ENCODE measurements around the gene PMS1.
"Not testable (repeated sequence)": the region's sequence is repeated elsewhere in the genome, so short reads cannot be mapped to it uniquely, and the experiment has no call there.

PMS1 gene

DNA sequence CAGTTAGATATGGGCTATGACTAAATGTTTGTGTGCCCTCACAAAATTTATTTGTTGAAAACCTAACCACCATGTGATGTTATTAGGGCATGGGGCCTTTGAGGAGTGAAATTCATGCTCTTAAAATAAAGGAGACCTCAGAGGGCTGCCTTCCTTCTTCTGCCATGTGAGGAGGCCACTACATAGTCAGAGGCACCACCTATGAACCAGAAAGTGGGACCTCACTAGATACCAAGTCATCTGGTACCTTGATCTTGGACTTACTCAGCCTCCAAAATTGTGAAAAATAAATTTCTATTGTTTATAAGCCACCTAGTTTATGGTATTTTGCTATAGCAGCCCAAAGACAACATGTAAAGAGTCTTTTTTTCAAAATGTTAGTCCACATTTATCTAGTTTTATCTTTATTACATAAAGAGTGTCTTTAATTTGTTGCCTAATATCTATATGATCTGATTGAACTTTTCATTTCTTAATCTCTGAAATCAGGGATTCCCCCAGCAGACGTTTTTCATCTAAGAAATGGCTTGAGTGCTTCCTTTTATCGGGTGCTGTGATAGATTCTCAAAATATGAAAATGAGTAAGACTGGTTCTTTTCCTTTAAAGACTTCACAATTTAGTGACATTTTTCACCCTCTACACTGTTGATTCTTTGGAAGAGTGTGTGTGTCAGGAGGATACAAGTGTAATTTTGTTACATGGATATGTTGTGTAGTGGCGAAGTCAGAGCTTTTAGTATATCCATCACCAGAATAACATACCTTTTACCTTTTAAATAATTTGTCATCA, 34.2 kb downstream of the PMS1 start:
- no peak for DNase-seq (ENCODE audit: low spot score)

DNA sequence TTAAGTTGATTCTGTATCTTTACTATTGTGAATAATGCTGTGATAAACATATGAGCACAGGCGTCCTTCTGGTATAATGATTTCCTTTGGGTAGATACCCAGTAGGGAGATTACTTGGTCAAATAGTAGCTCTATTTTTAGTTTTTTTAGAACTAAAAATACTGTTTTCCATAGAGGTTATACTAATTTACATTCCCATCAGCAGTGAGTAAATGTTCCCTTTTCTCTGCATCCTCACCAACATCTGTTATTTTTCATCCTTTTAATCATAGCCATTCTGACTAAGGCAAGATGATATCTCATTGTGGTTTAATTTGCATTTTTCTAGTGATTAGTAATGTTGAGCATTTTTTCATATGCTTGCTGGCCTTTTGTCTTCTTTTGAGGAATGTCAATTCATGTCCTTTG, 35.1 kb downstream of the PMS1 start:
- DNase-seq (ENCODE audit: low spot score): no peak

DNA sequence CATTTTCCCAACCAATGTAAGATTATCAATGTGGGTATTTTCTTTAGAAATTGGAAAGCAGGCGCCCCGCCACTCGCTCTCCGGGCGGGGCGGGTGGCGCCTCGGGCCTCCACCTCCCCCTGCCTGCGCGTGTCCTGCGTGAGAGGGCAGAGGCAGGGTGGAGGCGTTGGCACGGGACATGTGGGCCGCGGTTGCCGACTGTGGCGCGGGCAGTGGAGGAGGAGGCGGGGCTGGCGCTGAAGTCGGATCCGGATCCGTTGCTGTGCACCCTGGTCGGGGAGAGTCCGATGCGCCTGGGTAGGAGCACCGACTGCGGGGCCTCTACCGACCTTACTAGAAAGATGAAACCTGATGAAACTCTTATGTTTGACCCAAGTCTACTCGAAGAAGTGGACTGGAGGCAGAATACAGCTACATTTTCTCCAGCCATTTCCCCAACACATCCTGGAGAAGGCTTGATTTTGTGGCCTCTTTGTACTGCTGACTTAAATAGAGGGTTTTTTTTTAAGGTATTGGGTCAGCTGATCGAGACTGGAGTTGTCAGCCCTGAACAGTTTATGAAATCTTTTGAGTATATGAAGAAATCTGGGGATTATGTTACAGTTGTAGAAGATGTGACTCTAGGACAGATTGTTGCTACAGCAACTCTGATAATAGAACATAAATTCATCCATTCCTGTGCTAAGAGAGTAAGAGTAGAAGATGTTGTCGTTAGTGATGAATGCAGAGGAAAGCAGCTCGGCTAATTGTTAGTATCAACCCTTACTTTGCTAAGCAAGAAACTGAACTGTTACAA, 37.9 kb downstream of the PMS1 start:
- DNase-seq (ENCODE audit: low spot score): no peak

DNA sequence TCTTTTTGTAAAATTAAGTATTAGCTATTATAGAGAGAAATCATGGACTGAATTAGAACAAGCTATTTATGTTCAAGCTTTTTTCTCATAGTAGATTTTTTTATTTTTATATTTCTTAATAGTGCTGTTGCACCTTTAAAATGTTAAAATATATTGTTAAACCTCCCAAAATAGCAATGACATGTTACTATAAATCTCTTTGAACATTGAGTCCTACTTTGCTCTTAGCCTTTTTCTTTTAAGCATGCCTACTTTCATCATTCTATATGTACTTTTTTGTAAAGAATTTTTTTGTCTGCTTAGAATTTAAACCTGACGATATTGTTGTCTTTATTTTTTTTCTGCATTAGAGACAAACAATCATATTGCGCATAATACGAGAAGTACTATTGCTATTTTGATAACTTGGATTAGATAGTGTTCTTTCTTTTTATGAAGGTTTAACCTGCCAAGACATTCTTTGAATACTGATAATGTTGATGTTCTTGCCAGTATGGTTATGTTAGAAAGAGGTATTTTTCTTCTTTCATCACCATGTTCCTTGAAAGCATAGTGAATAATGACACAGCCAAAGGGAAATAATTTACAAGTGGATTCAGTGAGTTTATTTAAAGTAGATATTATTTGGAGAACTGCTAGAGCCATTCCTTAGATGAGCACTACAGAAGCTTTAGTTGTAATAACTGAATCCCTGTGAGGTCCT, 40.6 kb downstream of the PMS1 start:
- DNase-seq (ENCODE audit: low spot score): no peak

DNA sequence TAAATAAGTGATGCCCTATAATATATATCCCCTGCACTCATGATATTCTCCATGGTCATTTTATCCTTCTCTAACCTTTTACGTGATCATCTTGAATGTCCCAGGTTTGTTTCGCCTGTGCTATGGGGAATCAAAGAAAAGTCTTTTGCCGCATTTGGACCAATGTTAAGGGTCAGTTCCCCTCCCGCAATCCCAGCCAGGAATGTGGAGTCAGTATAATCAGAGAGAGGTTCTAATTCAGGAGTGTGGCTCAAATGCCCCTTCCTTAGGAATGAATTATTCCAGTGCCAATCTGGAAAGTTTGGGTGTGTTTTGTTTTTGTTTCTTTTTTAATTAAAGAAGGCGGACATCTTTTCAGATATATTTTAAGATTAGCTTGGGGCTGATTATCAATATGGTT, 41.8 kb downstream of the PMS1 start:
- no peak for DNase-seq (ENCODE audit: low spot score)

DNA sequence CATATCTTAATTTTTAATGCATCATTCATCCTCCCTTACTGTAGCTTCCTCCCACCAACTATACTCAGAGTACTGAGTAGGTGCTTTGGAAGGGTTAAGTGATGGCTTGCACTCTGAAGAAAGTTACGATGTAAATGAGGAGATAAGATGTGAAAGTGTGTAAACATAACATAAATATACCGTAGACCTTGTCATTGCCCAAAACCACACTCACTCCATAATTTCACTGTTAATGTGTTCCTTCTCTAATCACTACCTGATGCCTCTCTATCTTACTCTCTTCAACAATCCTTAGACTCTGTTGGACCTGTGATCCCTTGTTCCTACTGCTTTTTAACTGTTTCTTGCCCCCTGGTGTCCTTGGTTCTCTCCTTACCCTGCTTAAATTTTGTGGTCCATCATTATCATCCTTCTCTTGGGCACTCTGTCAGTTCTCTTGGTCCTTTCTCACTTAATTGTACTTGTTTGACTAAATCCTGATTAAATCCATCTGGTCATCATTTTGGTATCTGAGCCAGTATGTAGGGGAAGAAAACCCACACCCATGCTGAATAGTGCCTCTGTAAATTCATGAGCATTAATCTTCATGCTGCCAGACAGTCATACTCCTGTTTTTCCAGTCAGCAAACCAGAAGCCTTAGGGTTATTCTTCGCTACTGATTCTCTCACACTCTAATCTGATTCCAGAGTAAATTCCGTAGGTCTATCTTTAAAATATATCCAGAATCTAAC, 45.0 kb downstream of the PMS1 start:
- no peak for DNase-seq (ENCODE audit: low spot score)

DNA sequence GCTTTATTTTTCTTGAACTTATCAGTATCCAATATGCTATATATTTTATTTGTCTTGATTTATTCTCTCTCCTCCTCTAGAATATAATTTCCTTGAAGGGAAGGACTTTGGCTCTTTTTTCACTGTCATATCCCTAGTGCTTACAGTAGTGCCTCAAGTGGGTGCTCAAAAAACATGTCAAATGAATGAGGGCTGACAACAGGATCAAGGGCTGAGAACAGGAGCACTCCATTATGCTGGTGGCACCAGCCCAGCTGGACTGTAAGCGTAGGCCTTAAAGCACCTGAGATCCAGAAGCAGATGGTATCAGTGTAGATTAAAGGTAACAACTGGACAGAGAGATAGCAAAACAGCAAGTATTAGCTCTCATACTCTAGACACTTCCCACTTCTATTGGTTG, 46.3 kb downstream of the PMS1 start:
- DNase-seq (ENCODE audit: low spot score): no peak

DNA sequence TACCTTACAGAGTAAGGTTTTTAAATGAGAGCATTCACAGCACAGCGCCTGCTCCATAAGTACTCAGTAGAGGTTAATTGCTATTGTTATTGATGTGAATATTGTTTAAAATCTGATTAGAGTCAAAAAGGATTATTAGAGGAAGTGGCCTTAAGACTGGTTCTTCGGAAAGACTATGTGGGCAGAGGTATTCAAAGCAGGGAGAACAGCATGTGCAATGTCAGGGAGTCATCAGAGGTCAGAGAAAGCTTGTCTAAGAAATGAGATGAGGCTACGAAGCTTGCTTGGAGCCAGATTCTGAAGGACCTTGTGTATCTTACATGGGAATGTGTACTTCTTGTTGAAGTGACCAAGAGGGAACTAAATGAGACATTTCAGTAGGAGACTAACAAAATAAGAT, 49.8 kb downstream of the PMS1 start:
- DNase-seq (ENCODE audit: low spot score): no peak

DNA sequence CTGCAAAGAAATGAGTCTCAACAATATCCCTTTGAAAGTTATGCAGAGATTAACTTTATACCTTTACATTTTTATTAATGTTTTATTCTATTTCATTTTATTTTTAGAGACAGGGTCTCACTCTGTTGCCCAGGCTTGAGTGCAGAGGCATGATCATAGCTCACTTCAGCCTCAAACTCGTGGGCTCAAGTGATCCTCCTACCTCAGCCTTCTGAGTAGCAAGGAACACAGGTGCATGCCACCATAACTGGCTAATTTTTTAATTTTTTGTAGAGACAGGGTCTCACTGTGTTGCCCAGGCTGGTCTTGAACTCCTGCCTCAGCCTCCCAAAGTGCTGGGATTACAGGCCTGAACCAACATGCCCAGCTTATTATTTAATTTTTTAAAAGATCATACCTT, 50.4 kb downstream of the PMS1 start:
- DNase-seq (ENCODE audit: low spot score): not testable (repeated sequence)

DNA sequence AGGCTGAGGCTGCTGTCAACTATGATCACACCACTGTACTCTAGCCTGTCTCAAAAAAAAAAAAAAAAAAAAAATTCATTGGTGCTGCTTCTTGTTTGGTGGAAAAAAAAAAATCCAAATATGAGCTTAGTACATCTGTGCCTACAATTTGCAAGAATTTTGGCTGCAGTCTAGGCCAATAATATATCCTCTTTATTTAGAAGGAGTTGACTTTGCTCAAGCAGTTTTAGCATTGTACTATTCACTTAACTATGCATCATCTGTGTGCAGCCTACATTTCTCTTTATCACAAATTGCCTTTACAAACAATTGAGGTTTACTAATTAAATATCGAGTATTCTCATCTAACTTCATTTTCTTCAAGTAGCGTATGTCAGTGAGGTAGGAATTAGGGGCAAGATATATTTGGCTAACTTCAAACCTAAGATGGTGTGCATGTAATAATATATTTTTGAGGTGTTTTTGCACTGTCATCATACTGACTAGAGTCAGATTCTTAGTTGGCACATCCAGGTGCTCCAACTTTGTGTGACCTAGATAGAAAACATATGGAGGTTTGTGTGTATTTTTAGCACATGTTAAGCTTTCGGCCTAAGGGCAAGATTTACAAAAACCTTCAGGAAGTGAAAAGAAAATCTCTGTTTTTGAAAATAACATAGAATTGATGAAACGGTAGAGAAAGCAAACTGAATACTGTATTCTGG, 51.8 kb downstream of the PMS1 start:
- no peak for DNase-seq (ENCODE audit: low spot score)

DNA sequence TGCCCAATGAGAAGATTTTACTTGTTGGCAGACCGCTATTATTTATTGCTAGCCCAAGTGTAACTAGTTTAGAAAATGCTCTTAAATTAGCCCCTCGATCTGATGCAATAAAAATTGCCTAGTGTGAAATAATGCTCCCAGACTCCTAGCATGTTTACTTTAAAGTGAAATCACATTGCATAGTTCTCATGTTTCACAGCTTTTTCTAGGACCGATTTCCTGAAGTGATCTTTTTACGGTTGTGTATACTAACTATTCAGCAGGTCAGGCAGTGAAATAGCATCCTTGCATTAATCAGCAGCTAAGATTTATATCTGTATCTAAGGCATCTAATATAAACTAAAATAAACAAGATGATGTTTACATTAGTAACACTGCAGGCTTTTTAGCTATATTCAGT, 52.4 kb downstream of the PMS1 start:
- DNase-seq (ENCODE audit: low spot score): no peak

DNA sequence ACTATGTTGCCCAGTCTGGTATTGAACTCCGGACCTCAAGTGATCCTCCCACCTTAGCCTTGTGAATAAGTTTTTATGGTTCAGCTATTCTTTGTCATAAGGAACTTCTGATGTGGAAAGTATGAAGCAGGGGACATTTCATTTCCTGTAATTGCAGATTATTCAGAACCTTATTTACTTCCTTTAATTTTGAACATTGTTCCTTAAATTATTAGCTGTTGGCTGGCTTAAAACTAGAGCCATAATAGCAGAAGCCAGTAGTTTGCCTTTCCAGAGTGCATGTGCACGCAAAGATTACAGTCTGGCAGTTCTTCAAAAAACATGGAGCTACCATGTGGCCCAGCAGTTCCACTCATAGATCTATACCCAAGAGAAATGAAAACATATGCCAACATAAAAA, 53.1 kb downstream of the PMS1 start:
- no peak for DNase-seq (ENCODE audit: low spot score)

DNA sequence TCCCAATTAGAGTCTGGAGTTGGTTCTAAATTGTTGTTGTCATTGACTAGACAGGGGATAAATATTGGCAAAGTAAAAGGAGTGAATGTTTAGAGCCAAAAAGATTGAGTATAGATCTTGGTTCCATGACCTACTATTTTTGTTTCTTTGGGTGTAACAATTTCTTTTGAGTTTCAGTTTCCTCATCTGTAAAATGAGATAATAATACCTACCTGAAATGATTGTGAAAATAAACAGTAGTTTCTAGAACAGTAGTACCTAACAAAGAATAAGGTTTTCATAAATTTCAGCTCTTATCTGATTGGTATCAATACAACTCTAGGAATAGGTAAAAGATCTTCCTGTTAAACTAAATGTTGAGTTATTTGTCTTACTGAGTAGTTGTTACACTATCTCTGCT, 56.8 kb downstream of the PMS1 start:
- no peak for DNase-seq (ENCODE audit: low spot score)

DNA sequence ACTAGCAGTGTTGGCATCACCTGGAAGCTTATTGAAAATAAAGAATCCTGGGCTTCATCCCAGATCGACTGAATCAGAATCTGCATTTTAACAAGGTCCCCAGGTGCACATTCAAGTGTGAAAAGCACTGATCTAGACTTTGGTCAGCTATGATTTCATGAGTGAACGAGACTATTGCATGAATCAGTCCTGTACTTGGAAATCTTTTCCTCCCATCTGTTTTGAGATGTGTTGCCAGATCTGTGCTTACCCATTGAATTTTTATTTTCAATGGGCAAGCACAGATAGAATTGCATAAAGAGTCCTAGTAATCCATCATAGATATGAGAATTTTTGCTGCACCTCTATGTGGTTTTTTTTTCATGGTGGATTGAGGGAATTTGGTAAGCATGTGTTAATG, 64.0 kb downstream of the PMS1 start:
- DNase-seq (ENCODE audit: low spot score): no peak

DNA sequence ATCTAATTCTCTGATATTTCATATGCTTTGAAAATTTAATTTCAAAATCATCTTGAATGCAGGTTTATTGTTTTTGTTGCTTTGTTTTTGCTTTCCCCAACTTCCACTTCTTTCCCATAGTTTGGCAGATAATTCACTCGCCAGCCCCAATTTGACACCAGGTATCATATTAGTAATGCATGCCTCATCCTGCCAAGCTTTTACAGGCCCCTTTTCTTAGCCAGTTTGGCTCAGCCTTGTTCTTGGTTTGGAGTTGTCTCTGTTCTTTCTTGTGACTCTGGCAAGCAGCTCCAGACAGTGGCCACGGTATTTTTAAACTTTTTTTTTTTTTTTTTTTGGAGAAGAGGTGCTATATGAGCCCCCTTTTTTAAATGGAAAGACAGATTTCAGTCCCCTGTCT, 65.3 kb downstream of the PMS1 start:
- no peak for DNase-seq (ENCODE audit: low spot score)

DNA sequence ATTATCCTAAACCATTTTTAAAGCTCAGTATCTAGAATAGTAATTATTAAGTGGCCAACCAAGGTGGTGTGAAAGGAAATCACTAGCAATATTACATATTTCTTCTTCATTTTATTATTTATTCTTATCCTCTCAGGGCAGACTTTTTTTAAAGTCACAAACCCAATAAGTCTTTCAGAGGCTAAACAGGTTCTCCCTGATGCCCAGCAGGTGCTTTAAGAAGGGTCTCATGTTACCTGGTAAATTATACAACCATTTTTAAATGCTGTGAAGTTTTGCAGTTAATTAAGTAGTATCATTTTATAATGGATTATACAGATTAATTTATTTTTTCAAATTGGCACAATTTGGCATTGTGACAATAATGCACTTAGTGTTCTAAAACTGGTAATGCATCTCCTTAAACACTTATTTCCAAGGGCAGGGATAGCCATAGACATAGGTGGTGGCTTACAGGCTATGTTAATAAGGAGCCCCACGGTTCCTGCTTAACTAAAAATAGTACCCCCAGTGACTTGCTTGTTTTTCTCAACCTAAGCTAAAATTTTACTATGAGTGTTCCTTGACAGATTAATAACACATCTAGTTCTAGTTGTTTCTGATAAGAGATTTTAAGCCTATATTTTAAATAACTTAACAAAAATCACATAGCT, 67.0 kb downstream of the PMS1 start:
- DNase-seq (ENCODE audit: low spot score): no peak

DNA sequence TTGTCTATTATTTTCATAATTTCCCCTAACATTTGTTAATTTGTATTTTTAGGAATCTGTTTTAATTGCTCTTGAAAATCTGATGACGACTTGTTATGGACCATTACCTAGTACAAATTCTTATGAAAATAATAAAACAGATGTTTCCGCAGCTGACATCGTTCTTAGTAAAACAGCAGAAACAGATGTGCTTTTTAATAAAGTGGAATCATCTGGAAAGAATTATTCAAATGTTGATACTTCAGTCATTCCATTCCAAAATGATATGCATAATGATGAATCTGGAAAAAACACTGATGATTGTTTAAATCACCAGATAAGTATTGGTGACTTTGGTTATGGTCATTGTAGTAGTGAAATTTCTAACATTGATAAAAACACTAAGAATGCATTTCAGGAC, 69.9 kb downstream of the PMS1 start:
- no peak for DNase-seq (ENCODE audit: low spot score)

DNA sequence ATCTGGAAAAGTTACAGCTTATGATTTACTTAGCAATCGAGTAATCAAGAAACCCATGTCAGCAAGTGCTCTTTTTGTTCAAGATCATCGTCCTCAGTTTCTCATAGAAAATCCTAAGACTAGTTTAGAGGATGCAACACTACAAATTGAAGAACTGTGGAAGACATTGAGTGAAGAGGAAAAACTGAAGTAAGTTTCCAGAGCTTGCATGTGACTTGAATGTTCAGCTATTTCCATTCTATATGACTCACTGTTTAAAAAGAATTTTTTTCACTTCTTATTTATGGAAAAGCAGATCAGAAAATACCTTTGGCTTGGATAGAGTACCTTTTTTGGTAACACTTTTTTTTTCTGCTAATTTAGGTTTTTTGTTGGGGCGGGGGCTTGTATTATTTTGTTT, 70.7 kb downstream of the PMS1 start:
- no peak for DNase-seq (ENCODE audit: low spot score)

DNA sequence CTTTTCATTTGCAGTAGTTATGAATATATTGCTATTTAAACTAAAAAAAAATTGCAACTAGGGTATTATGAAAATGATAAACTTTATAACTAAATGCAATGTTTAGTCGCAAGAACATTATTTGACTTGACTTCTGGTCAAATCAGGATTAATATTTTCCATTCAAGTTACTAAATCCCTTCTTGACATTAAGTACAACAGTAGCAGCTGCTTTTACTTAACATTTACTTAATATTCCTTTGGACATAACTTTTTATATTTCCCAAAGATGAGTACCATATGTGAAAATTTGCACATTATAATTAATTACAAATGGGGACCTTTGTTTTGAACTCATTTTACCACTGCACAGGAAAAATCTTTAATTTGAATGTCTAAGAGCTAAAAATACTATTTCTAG, 74.0 kb downstream of the PMS1 start:
- DNase-seq (ENCODE audit: low spot score): no peak

DNA sequence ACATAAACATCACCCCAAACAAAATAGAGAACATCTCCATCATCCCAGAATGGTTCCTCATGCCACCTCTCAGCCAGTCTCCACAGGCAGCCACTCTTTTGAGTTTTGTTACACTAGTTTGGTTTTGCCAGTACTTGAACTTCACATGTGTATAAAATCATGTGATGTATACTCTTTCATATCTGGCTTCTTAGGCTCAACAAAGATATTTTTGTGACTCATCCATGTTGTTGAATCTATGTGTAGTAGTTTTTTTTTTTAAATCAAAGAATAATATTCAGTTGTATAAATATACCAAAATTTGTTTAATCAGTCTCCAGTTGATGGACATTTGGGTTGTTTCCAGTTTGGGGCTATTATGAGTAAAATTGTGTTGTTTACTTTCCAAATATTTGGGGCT, 75.9 kb downstream of the PMS1 start:
- DNase-seq (ENCODE audit: low spot score): no peak

DNA sequence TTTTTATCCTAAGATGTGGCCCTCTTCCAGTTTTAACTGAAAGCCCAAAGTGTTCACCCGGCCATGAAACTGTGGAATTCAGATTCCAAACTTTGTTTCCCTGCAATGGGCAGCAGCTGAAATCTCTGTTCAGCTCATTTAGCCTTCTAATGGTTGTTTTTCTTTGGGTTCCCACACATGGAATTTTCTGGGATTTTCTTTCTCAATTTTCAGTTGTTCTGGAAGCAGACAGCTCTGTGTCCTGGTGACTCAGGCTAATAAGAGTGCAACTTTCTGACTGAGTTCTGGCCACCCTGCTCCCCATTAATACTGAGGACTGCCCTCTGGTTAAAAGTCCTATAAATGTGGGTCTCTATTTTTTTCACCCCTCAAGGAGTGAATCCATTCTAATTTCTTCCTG, 78.5 kb downstream of the PMS1 start:
- no peak for DNase-seq (ENCODE audit: low spot score)
